Measurements from ENCODE around the gene GRIA4. TPM values are rescaled to one million over a fixed set of nuclear protein-coding genes. Genes with fewer than 3 reads are reported as not detected.

GRIA4 gene
- total and polyA plus RNA-seq, 2 of the 13 experiments (the other 11 are each of a cell fraction or from before 2014, with no cell fraction given): not detected

GRCh38 chr11:105718641-105719040 is 108.8 kb downstream of the GRIA4 start (continued):
- no peak for TF ChIP-seq ATF5 (CRISPR knock-in tag; IDR thresholded peaks at IDR 0.05; ENCODE audit: low read depth)
- no peak for TF ChIP-seq ZNF784 (CRISPR knock-in tag; IDR thresholded peaks at IDR 0.05; ENCODE audit: borderline replicate concordance)
- no peak for TF ChIP-seq ZNF609 (CRISPR knock-in tag; IDR thresholded peaks at IDR 0.05; ENCODE audit: borderline replicate concordance)
- no peak for TF ChIP-seq TBX3 (IDR thresholded peaks at IDR 0.05; ENCODE audit: borderline replicate concordance)
- no peak for TF ChIP-seq TGIF2 (CRISPR knock-in tag; IDR thresholded peaks at IDR 0.05)
